NCI-H1417 (cell line): ENCODE data around the gene PEX10.
A peak's percentile ranks its signal among the peaks of the same experiment; 100 is the strongest.

Experiments used
- DNase-seq, 3 experiments: peaks; one replicate each; lab custom pipeline; 2025; lab: John Stamatoyannopoulos, UW

The PEX10 gene

GRCh38 chr1:2388004-2388913, 24.1 kb downstream of the PEX10 start:
- no peak for DNase-seq

DNA sequence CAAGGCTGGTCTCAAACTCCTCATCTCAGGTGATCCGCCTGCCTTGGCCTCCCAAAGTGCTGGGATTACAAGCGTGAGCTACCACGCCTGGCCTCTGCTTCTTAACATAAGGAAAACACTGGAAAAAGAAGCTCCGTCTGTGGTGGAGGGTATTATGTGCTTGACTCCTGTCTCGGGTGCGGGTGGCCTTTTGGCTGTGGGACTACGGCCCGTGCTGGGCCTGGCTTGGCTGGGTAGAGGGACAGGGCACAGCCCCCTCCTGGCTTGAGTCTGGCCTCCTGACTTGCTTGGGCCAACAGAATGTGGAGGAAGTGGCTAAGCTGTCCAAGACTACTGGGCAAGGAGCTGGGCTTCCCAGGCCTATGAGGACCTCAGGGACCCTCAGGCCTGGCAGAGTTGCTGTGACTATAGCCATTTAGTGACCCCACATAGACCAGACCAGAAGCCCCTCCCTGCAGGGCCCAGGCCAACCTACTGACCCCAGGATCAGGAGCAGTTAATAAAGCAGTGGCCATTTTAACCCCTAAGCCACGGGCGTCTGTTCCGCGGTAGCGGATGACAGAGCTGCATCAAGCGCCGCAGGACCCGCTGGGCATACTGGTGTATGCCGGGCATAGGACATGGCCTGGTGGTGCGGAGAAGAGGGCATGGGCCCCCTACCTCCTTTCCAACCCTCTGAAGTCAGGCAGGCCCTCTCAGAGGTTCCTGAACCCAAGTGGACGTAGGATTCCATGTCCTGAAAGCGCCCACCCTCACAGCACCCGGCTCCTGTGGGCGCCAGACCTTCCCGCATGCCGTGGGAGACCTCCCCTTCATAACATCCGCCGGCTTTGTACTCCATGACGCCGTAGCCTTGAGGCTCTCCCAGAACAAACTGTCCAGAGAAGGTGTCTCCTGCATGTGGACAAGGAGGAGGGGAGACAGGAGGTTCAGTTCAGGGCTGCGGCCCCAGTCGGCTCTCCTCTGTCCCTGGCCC, 25.4 kb downstream of the PEX10 start:
- no peak for DNase-seq

DNA sequence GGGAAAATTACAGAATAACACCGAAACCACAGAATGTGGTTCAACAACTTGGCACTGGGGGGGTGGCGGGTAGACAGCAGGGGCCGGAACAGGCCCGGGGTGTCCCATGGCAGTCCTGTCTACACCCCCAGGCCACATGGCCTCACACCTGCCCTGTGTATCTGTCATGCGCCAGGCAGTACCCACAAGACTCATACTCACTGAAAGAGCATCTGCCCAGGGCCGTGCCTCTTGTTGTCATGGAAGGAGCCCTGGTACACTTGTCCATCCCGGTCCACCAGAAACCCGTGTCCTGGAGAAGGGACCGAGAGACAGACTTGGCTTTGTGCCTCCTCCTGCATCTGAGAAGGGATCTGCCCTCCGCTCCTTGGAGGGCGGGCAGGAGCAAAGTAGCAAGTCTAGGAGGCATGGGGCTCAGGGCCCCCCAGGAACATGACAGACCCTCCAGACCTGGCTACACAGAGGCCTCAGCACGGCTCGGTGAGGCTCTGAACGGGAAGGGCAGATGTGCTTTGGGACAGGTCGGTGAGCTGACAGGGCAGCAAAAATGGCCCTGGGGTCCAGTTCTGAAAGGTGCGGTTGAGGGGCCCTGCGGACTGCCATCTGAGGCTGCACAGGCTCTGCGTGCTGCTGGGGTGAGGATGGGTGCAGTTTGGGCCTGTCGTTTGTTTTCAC, 26.6 kb downstream of the PEX10 start:
- DNase-seq = no peak

GRCh38 chr1:2384941-2385481, 27.4 kb downstream of the PEX10 start:
- DNase-seq = no peak

GRCh38 chr1:2384130-2384860, 28.1 kb downstream of the PEX10 start:
- no peak for DNase-seq

DNA sequence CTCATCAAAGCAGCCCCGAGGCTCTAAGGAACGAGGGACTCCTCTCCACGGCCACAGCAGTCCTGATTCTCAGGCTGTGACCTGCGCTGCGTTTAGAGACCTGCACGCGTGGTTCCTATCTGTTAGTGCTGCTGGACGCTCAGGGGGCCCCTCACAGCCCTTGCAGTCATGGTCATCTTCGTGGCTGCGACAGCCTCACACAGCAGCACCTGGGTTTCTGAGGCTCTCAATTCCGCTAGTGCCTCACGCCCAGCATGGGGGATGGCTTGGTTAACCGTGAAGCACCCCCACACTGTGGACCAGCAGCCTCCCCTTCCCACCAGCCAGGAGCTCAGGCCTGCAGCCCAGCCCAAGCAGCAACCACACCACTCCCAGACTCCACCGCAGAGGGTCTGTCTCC, 28.8 kb downstream of the PEX10 start:
- DNase-seq = no peak

DNA sequence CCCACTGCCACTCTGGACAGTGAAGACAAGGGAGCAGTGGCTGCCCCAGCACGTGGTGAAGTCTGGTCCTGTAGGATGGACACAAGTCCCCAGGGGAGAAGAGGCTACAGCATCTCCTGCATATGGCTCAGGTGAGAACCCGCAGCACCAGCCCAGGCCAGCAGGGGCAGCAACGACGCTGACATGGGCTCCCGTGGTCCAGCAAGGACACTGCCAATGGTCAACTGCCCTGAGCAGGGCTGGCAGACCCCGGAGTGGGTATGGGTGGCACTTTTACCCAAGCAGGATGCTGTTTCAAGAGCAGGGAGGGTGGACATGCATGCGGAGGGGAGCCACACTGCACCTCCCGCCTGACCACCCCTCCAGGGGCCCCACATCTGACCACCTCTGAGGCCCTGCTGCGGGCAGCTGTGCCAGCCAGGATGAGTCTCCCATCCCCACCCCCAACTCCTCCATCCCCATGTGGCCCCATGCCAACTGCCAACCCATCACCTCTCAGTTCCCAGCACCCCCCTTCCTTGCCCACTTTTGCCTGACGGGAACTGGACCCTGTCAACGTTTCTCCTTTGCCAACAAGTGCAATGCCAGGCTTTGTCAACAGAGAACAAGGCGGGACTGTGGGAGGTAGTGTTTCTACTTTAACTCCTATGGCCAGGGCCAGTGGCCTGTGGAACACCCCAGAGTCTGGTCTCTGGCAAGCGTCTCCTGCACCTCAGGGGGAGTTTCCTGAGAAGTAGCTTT, 29.6 kb downstream of the PEX10 start:
- DNase-seq = peak in 1 of 3 experiments; percentile 11

DNA sequence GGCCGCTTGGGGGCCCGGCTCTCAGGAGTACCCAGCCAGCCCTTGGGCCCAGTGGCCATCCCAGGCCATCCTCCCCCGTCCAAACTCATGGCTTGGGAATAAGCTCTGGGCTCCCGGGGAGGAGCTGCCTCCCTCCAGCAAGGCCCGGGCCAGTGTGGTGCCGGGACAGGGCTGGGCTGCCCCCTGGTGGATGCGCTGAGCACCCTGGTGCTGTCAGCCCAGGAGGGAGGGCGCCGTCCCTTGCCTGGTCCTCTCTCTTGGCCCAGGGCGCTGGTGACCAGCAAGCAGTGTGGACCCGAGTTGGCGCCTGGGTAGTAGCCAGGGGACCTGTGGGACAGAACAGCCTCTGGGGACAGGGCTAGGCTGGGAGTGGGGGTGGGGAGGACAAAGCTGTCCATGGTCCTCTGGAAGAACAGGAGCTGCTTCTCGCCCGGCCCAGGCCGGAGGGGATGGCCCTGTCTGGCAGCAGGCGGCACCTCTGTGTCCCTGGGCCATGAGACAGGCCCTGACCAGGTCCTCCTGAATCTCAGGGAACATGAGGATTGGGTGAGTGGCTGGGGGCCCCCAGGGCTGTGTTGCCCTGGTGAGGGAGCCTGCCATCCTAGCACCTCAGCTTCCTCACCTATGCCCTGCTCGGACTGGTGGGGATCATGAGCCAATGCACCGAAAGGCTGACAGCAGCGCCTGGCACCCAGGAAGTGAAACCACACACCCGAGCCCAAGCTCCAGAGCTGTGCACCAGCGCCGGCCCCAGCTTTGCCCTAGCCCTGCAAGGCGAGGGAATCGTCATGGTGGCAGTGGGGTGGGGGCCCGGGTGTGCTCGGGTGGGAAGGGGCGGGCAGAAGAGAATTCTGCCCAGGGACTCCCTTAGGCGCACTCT, 30.4 kb downstream of the PEX10 start:
- peak in 1 of 3 experiments; percentile 65 for DNase-seq

DNA sequence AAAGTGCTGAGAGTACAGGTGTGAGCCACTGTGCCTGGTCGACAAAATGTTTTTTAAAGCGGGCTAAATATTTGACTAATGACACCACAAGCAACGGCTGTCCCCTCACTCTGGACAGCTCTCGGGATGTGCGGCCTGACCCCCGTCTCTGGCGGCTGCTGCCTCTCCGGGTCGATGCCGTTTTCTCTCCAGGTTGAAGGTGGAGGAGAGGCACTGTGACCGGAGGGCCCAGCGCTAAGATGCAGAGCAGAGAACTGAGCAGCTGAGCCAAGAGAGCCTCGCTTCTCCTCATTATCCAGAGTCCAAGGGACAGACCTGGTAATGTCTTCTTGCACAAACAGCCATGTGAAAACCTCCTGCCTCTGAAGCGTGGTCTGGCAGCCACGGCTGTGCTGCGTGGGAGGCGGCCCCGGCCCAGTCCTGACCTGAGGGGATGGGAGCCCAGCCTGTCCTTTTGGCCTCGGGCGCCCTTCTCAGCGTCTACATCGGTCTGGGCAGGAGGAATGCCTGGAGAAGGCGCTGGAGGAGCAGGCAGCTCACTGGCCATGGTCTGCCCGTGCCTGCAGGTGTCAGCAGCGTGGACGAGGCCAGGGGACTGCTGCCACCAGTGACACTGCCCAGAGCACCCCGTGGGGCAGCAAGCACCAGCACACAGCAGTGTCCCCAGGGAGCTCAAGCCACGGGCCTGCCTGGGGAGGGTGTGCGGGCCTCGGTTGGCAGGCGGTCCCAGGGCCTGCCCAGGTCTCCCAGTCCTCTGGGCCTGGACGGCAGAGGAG, 31.4 kb downstream of the PEX10 start:
- DNase-seq = no peak

DNA sequence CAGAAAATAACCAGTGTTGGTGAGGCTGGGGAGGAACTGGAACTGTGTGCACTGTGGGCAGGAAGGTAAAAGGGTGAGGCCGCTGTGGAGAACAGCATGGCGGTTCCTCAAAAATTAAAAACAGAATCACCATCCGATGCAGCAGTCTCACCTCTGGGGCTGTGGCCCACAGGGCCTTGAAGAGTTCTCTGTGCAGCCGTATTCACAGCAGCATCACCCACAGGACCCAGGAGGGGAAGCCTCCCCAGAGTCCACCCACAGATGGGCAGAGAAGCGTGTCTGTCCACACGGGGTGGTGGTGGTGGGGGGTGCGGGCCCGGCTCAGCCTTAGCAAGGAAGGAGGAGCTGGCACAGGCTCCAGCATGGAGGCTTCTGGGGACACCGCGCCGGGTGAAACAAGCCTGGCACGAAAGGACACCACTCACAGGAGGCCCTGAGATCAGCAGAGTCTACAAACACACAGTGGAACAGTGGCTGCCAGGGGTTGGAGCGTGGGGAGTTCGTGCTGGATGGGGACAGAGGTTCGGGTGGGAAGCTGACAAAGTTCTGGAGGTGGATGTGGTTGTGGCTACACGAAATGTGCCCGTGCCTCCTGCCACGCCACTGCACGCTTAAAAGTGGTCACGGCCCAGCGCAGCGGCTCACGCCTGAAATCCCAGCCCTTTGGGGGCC, 32.5 kb downstream of the PEX10 start:
- no peak for DNase-seq

DNA sequence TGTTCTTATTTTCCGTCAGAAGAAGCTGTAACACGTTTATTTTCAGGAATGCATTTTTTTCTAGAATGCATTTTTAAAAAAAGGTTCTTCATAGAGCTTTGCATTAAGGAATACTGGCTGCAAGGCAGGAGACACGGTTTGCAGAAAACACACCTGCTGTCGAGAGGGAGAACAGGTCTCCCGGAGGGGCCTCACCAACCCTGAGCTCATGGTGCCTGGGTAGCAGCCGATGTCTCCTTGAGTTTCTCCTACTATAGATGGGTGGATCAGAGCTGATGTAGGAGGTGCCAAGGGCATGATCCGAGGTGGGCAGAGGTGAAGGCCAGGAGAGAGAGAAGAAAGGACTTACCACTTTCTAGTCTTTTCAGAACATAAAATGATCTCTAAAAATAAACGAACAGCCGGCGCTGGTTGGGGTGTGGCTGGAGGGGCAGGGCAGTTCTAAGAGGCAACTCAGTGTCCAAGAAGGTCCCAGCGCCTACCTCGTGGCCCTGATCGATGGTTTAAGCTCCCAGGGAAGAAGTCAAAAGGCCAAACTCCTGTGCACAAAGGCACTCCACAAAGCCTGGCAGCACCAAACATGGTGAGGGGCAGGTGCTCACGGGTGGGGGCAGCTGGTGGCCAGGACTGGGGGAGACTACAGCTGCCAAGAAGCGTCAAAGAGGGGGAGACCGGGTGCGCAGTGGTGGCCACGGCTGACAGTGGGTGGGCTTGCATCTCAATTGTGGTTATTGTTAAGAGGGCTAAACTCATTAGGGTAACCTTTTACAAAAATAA, 33.2 kb downstream of the PEX10 start:
- no peak for DNase-seq

DNA sequence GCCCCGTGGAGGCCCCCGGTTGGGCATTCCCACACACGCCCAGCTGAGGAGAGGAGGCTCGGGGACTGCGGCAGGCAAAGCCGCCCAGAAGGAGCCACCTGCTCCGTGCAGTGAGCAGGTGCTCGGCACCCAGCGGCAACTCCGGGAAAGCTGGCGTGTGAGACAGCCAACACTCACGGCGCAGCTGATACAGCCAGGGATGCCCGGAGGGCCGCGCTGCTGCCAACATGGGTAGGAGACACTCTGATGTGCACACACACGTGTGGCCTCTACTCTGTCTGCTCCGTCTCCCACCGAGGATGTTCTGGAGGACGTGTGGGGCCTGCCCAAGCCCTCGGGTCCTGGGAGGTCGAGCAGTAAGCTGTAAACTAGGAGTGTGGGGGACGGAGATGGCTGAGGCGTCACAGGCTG, 33.9 kb downstream of the PEX10 start:
- peak; percentile 24 to 60 (median 39) for DNase-seq

DNA sequence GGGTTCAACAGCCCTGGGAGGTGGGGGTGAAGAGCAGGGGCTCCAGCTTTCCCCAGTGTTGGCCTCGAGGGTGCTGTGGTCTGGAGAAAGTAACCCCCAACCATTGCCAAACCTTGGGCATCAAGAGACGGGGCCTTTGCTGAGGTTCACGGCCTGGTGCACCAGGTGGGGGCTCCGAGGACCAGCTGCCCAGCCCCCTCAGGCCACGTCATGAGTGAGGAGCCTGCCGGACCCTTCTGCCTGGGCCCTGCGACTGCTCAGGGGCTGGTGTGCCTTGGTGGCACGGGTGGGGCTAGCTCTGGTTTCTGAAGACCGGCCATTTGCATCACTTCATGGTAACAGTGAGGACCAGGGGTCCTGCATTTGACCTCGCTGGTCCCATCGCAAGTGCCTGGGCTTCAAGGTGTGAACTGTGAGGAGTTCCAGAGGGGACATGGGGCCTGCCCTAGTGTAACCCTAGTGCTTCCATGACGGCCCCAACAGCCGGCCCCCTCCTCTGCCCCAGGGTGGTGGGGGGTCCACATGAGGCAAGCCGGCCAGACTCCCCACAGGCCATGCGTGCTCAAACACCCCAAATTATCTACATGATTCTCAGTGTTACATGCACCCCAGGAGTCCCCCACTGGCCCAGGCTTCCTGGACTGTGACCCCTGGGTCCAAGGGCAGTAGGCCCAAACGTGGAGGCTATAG, 34.5 kb downstream of the PEX10 start:
- DNase-seq = no peak

DNA sequence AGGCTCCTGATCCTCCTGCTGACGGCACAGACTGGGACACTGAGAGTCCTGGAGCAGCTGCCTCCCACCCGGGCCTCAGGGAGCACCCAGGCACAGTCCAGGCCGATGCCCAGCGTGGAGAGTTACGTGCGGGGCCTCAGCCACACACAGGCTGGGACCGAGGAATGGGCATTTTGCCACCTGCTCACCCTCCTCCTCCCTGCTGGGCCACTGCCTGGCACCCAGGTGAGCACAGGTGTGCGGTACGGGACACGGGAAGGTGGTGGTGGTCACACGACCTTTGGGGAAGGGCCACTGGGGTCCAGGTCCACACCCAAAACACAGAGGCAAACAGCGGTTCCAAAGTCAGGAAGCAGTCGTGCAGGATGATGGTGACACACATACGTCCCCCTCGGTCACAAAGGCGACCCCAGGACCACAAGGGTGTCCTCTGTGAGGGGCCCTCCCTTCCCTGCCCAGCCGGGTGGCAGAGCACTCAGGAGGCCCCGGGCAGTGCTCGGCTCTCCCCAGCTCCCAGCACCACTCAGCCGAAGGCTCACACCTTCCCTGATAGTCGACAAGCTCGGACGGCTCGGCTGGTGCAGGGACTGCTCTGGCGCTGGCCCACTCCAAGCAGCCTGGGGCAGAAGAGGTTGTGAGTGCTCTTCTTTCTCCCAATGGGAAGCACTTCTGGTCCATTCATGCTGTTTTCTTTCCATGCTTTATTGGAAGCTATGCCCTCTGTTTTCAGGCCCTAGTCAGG, 35.3 kb downstream of the PEX10 start:
- no peak for DNase-seq

GRCh38 chr1:2376261-2376741, 36.1 kb downstream of the PEX10 start:
- DNase-seq = no peak

- DNase-seq = no peak
These were observed 36.5 kb downstream of the PEX10 start for GRCh38 chr1:2375923-2376260.
